GM21576 (cell line): ENCODE data around the gene ARHGEF18.

Experiments
- ATAC-seq: cut with Tn5 transposase; IDR thresholded peaks from one replicate; pipeline ENCODE4 v1.9.1; 2021; ENCODE audit warnings: mild to moderate bottlenecking, moderate library complexity; ENCODE audit not compliant: unreplicated experiment

ARHGEF18 gene

GRCh38 chr19:7382694-7383093, 34.0 kb downstream of the ARHGEF18 start:
- no peak for ATAC-seq

DNA sequence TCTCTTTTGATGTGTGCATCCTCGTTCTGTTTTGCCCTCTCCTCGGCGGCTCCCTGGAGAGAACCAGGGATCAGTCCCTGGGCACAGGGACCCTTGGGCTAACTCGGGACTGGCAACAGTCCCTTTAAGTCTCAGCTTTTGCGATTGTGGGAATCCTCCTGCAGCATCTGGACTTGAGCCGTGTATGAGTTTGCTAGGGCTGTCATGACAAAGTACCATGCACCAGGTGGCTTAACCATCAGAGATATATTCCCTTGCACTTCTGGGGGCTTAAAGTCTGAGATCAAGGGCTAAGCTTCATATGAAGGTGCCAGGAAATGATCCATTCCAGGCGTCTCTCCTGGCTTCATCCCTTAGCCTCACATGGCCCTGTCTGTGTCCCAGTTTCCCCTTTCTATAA, 34.5 kb downstream of the ARHGEF18 start:
- no peak for ATAC-seq

- no peak for ATAC-seq
Measured at GRCh38 chr19:7385062-7385461, 36.3 kb downstream of the ARHGEF18 start.

- no peak for ATAC-seq
Measured at GRCh38 chr19:7386308-7386707, 37.6 kb downstream of the ARHGEF18 start.

- ATAC-seq = no peak
Measured at GRCh38 chr19:7386769-7387168, 38.0 kb downstream of the ARHGEF18 start.

DNA sequence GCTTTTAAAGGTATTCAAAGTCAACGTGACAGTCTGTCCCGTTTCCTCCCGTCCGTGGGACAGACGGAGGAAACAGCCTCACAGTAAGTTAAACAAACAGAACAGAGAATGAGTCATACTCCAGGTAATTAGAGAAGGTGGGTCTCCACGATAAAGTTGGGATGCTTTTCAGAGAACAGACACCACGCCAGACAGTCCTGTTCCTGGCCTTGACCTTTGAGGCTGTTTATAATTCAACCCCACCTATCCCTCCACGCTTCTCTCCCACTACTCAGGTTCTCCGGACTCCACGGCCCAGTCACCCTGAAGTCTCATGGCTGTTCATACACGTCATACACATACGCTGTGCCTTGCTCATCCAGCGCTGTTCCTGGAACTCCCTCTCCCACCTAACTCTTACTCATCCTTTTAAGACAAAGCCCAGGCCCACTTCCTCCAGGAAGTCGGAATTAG, 42.5 kb downstream of the ARHGEF18 start:
- no peak for ATAC-seq

GRCh38 chr19:7393459-7393858, 44.7 kb downstream of the ARHGEF18 start:
- no peak for ATAC-seq

DNA sequence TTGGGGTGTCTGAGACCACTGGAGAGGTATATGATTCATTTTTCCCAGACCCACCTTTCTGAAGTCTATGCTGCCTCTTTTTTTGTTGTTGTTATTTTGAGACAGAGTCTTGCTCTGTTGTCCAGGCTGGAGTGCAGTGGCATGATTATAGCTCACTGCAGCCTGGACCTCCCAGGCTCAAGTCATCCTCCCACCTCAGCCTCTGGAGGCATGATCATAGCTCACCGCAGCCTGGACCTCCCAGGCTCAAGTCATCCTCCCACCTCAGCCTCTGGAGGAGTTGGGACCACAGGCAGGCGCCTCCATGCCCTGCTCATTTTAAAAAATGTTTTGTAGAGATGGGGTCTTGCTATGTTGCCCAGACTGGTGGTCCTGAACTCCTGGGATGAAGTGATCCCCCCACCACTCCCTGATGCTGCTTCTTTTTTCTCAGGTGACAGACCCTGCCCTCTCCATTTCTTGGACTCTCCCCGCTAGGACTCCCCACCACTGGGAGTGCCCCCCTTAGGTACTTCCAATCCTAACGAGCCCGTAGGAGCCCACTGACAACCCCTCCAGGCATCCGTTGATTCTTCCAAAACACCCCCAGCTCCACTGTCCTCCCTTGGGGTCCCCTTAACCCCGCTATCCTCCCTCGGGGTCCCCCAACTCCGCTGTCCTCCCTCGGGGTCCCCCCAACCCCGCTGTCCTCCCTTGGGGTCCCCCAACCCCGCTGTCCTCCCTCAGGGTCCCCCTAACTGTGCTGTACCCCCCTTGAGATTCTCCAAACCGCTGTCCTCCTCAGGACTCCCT, 45.4 kb downstream of the ARHGEF18 start:
- ATAC-seq = no peak

DNA sequence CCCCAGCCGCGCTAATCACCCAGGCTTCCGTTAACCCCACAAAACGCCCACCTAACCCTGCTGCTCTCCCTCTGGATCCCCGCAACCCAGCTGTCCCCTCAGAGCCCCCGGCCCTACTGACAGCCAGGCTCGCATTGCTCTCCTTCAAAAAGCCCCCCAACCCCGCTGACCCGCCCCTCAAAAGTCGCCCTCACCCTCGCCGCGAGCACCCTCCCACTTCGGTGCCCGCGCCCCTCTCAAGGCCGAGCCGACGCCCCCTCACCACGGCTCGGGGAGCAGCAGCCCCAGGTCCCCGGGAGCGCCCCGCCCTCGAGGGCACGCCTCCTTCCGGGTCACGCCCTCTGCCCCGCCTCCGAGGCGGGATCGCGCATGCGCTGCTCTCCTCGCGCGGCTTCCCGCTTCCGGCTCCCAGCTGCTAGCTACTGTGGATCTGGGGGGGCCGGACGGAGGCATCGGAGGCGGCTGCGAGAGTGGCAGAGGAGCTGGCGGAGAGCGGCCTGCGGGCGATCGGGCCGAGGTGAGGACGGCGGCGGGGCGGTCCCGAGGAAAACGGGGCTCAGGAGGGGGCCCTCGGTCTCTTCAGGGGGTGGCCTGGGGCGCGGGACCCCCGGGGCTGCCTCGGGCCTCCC, 46.1 kb downstream of the ARHGEF18 start:
- ATAC-seq = no peak

DNA sequence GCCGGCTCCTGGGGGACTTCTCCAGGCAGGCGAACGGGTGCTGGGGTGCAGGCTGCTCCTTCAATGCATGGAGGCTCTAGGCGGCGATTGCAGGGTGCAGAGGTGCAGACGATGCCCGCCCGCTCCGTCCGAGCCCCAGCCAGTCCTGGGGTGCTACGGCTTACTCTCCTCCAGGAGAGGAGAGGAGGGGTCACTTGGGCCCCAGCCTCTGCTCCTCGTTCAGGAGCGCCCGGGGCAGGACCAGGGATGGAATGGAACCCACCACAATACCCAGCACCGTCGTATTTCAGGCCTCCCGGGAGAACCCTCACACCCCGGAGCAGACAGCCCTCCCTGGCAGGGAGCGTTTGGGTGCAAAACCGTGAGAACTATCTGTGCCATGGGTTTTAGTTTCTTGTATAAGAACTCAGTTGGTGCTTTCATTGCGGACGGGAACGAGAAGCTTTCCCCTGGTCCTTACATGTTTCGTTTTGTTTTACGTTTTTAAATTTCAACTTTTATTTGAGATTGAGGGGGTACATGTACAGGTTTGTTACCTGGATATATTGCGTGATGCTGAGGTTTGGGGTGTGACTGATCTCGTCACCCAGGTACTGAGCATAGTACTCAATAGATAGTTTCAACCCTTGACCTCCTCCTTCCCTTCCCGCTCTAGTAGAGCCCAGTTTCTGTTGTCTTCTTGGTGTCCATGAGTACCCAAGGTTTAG, 46.8 kb downstream of the ARHGEF18 start:
- ATAC-seq = no peak

DNA sequence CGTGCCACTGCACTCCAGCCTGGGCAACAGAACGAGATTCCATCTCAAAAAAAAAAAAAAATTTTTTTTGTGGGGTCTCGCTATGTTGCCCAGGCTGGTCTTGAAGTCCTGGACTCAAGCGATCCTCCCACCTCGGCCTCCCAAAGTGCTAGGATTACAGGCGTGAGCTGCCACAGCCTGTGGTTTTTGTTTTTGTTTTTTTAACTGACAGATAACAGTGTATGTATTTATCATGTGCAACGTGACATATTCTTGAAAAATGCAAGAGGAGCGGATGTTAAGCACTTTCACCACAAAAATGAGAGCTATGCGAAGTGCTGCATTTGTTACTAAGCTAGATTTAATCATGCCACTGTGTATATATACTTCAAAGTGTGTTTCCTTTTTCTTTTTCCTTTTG, 49.0 kb downstream of the ARHGEF18 start:
- no peak for ATAC-seq
